Measurements from ENCODE around the gene ARHGAP26.

ARHGAP26 gene

GRCh38 chr5:142853682-142854081 is 83.5 kb downstream of the ARHGAP26 start:
- DNase-seq, result no peak

GRCh38 chr5:142856269-142856782 is 86.1 kb downstream of the ARHGAP26 start:
- no peak for DNase-seq

GRCh38 chr5:142857405-142857804 is 87.2 kb downstream of the ARHGAP26 start:
- DNase-seq, result no peak

DNA sequence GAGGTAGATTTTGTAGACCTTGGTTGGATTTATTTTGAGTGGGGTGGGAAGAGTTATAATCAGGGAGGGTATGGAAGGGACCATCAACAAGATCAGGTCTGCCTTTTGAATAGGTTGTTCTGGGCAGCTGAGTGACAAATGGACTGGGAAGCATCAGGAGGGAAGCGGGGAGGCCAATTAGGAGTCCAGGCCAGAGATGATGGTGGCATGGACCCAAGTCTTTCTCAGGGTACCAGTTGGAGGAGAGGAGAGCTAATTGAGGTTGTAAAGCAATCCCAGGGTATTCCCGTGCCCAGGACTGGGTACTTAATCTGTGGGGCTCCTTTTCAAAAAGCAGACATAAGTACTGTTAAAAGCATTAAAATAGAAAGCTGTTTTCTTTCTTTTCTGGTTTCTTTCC is 88.9 kb downstream of the ARHGAP26 start:
- DNase-seq, result no peak

- DNase-seq, result no peak
Observed at GRCh38 chr5:142860270-142860669, 90.1 kb downstream of the ARHGAP26 start.

GRCh38 chr5:142861011-142861410 is 90.8 kb downstream of the ARHGAP26 start:
- DNase-seq, result no peak

DNA sequence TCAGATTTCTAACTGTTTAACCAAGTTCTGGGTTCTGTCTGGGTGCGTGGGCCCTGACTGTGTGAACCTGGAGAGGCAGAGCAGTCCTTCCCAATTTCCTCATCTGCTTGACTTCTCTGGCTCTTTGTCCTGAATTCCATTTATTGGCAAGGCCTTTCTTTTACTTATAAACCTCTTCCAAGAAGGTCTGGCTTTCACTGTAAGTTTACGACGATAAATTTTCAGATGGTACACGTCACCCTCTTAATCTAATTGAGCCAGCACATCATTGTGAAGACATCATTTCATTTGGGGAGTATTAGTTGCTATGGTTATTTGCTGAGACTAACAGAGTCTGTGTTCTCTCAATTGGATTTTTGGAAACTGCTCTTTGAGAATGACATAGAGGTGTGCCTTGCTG is 92.4 kb downstream of the ARHGAP26 start:
- no peak for DNase-seq

DNA sequence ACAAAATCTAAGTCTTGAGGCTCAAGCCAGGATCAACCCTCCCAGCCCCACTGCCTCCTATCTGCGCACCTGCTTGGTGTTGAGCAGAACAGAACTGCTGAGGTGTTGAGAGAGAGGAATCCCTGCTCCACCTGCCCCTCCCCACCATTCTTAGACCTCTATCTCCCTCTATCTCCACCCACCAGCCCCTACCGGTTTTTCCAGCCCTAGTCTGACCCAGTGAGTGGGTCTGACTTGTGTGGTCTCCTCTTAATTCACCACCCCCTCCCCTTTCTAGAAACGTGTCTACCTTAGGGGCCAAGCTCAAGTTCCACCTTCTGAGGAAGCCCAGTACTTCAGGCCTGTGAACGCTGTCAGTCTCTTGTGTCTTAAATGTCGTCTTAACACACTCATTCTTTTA is 93.7 kb downstream of the ARHGAP26 start:
- DNase-seq, result no peak

DNA sequence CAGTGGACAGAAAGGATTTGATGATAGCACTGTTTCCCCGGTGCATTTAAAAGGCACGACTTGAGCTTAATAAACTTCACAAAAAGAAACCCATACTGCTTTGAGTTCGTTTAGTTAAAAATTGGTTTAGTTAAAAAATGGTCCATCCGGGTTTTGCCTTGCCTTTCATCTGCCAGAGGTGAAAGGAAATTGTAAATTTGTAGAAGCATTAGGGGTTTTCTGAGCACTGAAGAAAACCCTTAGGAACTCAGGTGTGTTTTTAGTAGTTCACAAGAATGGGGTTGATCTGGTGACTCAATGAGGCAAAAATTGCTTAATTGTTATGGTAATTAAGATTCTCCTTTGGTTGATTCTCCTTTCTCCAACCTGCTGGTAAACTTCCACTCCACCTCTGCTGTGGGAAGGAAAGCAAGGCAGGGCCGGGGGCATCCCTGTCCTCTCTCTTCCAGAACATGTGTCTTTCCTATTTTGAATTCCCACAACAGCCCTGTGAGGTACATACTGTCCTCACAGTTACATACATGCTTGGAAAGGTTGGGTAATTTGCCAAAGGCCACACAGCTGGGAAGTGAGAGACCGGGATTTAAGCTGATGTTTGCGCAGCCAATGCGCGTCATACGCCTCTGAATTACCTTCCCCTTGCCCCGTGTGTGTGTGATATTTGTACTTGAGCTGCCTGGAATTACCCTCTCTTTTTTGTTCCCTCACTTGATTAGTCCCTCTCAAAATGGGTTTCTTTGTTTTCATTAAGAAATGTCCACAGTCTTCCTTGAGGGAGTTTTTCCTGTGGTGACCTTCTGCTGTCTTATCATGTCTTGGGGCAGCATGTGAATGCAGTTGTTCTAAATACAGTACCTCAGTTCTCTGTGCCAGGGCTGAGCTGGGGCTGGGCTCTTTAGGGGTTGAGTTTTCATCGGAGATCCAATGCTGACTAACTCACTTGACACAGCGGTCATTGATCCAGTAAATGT is 94.4 kb downstream of the ARHGAP26 start:
- no peak for DNase-seq

DNA sequence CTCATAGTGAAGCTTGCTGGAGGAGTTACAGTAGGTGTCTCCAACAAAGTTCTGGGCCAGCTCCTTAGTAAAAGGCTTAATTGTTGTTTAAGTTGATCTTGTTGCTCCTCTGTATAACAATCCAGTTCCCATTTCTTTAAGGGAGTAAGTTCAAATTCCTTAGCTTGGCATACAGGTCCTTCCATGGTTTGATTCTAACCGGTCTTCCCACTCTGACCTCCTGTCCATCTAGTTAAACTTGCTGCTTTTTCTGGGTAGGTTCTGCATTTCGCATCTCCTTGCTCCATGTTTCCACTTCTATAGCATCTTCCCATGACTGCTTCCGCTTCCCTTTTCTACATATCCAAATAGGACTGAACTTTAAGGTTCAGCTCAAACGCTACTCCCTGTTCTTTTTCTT is 95.5 kb downstream of the ARHGAP26 start:
- DNase-seq, result no peak

- peak; percentile 91 for DNase-seq
Observed at GRCh38 chr5:142866563-142867275, 96.5 kb downstream of the ARHGAP26 start.

DNA sequence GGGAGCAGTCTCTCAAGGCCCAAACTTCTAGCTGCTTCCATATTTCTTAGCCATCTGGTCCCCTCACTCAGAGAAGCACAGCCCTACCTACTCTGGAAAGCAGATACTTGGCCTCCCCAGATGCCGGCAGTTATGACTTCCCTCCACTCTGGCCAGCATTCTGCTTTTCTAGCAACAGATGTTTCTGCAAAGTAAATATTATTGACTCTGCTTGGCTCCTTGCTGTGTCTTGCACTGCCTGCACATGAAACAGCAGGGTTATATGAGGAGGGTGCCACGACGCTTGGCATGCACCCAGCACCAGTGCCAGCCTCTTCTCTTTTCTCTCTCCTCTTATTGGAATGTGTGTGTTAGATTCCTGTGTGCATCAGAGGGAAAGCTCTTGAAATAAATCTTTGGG is 99.7 kb downstream of the ARHGAP26 start:
- DNase-seq, result peak; percentile 56

GRCh38 chr5:142870532-142871362 is 100.6 kb downstream of the ARHGAP26 start:
- DNase-seq, result no peak

GRCh38 chr5:142871363-142872193 is 101.4 kb downstream of the ARHGAP26 start:
- DNase-seq, result no peak

GRCh38 chr5:142872217-142872616 is 102.0 kb downstream of the ARHGAP26 start:
- no peak for DNase-seq

DNA sequence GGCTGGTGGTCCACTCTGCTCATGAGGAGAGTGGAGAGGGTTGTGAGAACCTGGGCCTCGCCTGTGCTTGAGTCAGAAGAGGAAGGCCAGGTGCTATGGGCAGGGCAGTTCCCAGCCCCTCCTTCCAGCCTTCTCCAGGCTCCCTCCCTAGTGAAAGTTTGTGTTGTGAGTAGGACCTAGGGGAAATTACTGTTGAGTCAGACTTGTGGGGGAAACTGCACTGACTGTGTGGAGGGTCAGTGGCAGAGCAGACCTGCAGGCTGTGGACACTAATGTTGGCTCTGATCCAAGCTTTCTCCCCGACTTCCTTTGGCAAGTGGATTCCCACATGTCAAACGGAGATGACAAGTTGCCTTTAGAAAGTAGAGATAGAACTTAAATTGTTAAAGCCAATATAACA is 102.6 kb downstream of the ARHGAP26 start:
- DNase-seq, result no peak

- no peak for DNase-seq
Observed at GRCh38 chr5:142873831-142874230, 103.7 kb downstream of the ARHGAP26 start.

GRCh38 chr5:142874540-142874939 is 104.4 kb downstream of the ARHGAP26 start:
- no peak for DNase-seq

DNA sequence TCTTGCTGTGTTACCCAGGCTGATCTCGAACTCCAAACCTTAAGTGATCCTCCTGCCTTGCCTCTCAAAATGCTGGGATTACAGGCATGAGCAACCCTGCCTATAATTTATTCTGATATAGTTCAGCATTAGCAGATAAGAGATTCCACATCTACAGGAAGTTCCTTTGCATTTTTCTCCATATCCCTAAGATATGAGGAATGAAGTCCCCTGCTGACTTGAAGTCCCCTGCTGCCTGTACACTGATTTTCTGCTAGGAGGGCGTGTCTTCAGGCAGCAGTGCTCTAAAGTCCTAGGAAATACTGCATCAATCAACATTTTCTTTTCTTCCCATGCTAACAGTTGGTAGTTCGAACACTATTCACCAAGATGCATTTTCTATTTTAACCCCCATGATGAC is 105.8 kb downstream of the ARHGAP26 start:
- no peak for DNase-seq

GRCh38 chr5:142876817-142877216 is 106.6 kb downstream of the ARHGAP26 start:
- no peak for DNase-seq

GRCh38 chr5:142878111-142878510 is 107.9 kb downstream of the ARHGAP26 start:
- no peak for DNase-seq

DNA sequence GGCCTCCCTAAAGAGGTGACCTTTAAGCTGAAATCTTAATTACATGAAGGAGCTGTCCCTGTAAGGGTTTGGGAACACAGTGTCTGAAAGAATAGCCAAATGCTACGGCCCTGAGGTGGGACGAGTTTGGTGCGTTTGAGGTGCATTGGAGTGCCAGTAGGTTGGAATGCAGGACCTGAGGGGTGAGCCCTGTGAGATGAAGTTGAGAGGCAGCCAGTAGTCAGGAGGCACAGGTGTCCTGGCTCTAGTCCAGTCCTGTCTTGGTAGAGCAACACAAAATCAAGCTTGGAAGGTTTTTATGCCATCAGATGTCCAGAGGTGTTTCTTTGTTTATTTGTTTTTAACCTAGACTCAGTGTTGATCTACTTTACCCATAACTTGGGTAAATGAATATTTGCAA is 108.5 kb downstream of the ARHGAP26 start:
- no peak for DNase-seq
